ENCODE data around the gene LAMA2. TPM values are rescaled to one million over a fixed set of nuclear protein-coding genes. Genes with fewer than 3 reads are reported as not detected.

The LAMA2 gene
- total RNA-seq, 1 experiment from 2014 or later: 0.02 TPM

GRCh38 chr6:129197154-129197553 lies 314.2 kb downstream of the LAMA2 start:
- no peaks in the 10 kb centered on the region for H3K27me3 Mint-ChIP-seq (ENCODE audit: insufficient read depth, unreplicated experiment)
- H3K4me3 Mint-ChIP-seq (ENCODE audit: unreplicated experiment): no peak overlapping the region
- H3K4me3 ChIP-seq (ENCODE audit: low read depth, low read length): no peak overlapping the region
- no peaks in the 10 kb centered on the region for H3K4me1 Mint-ChIP-seq (ENCODE audit: low read depth, unreplicated experiment)
- H3K9me3 ChIP-seq: no peaks in the 10 kb centered on the region
- no TSS peak for BruUV-seq (replicated peaks)
- H3K4me1 ChIP-seq: peaks cover under 1% of the 10 kb centered on the region; the same call in 1 of the 2 replicates
- H3K27ac Mint-ChIP-seq (ENCODE audit: unreplicated experiment): no peak overlapping the region
- H3K36me3 Mint-ChIP-seq (ENCODE audit: insufficient read depth, unreplicated experiment): no peaks in the 10 kb centered on the region
- POLR2A ChIA-PET: no interaction called here
- intact Hi-C loops (cut with micrococcal nuclease; ENCODE audit: unreplicated experiment): no loop called here
- no peak for TF ChIP-seq CTCF (IDR thresholded peaks at IDR 0.05; ENCODE audit: insufficient read depth in 1 of 2, low read depth in 1 of 2, low read length in 1 of 2, severe bottlenecking in 1 of 2, unreplicated experiment in 1 of 2)
- CTCF ChIA-PET: no interaction called here
- no peaks in the 10 kb centered on the region for H3K27me3 ChIP-seq (replicated peaks; ENCODE audit: control insufficient read depth, insufficient read depth, low read length)
- DNase-seq: no peak
- H3K9me3 Mint-ChIP-seq (ENCODE audit: unreplicated experiment): no peaks in the 10 kb centered on the region
- H3K36me3 ChIP-seq (ENCODE audit: control insufficient read depth, insufficient read depth, low read length): no peaks in the 10 kb centered on the region

GRCh38 chr6:129200151-129200550 lies 317.2 kb downstream of the LAMA2 start:
- Mint-ChIP-seq H3K4me1 (ENCODE audit: low read depth, unreplicated experiment) (no peaks in the 10 kb centered on the region), H3K27ac (ENCODE audit: unreplicated experiment) (no peak overlapping the region), H3K4me3 (ENCODE audit: unreplicated experiment) (no peak overlapping the region), H3K36me3 (ENCODE audit: insufficient read depth, unreplicated experiment) (no peaks in the 10 kb centered on the region), H3K27me3 (ENCODE audit: insufficient read depth, unreplicated experiment) (no peaks in the 10 kb centered on the region), H3K9me3 (ENCODE audit: unreplicated experiment) (no peaks in the 10 kb centered on the region)
- no peaks in the 10 kb centered on the region for H3K4me1 ChIP-seq
- no peak for TF ChIP-seq CTCF (IDR thresholded peaks at IDR 0.05; ENCODE audit: insufficient read depth in 1 of 2, low read depth in 1 of 2, low read length in 1 of 2, severe bottlenecking in 1 of 2, unreplicated experiment in 1 of 2)
- no peak for DNase-seq
- no peak overlapping the region for H3K4me3 ChIP-seq (ENCODE audit: low read depth, low read length)
- ChIA-PET POLR2A (no interaction called here), CTCF (no interaction called here)
- H3K27me3 ChIP-seq (replicated peaks; ENCODE audit: control insufficient read depth, insufficient read depth, low read length): no peaks in the 10 kb centered on the region
- intact Hi-C loops (cut with micrococcal nuclease; ENCODE audit: unreplicated experiment): no loop called here
- H3K36me3 ChIP-seq (ENCODE audit: control insufficient read depth, insufficient read depth, low read length): no peaks in the 10 kb centered on the region
- H3K9me3 ChIP-seq: no peaks in the 10 kb centered on the region
- no TSS peak for BruUV-seq (replicated peaks)

GRCh38 chr6:129203190-129203900 lies 320.4 kb downstream of the LAMA2 start:
- no peaks in the 10 kb centered on the region for H3K36me3 Mint-ChIP-seq (ENCODE audit: insufficient read depth, unreplicated experiment)
- H3K4me3 Mint-ChIP-seq (ENCODE audit: unreplicated experiment): no peak overlapping the region

More at GRCh38 chr6:129203190-129203900, 320.4 kb downstream of the LAMA2 start:
- H3K27ac Mint-ChIP-seq (ENCODE audit: unreplicated experiment): no peak overlapping the region
- TF ChIP-seq CTCF (IDR thresholded peaks at IDR 0.05; ENCODE audit: insufficient read depth in 1 of 2, low read depth in 1 of 2, low read length in 1 of 2, severe bottlenecking in 1 of 2, unreplicated experiment in 1 of 2): no peak
- no peaks in the 10 kb centered on the region for H3K4me1 Mint-ChIP-seq (ENCODE audit: low read depth, unreplicated experiment)
- Histone ChIP-seq H3K36me3 (ENCODE audit: control insufficient read depth, insufficient read depth, low read length) (no peaks in the 10 kb centered on the region), H3K27me3 (replicated peaks; ENCODE audit: control insufficient read depth, insufficient read depth, low read length) (no peaks in the 10 kb centered on the region), H3K4me3 (ENCODE audit: low read depth, low read length) (no peak overlapping the region), H3K4me1 (no peaks in the 10 kb centered on the region), H3K9me3 (no peaks in the 10 kb centered on the region)
- H3K27me3 Mint-ChIP-seq (ENCODE audit: insufficient read depth, unreplicated experiment): no peaks in the 10 kb centered on the region
- CTCF ChIA-PET: no interaction called here
- no TSS peak for BruUV-seq (replicated peaks)
- POLR2A ChIA-PET: no interaction called here
- no peaks in the 10 kb centered on the region for H3K9me3 Mint-ChIP-seq (ENCODE audit: unreplicated experiment)
- no peak for DNase-seq
- intact Hi-C loops (cut with micrococcal nuclease; ENCODE audit: unreplicated experiment): no loop called here
